H1 (cell line): ENCODE measurements around the gene BAHD1. TPM values are rescaled to one million over a fixed set of nuclear protein-coding genes. Genes with fewer than 3 reads are reported as not detected.

Experiments used
- CTCF ChIA-PET: fragments of 300-600 bp; sonication (Branson Sonifier 250); formaldehyde crosslinking; loops from one replicate; lab custom pipeline; 2021; ENCODE audit not compliant: partially characterized antibody; lab: Charles Lee
- POLR2A ChIA-PET: fragments of 300-600 bp; sonication (Branson Sonifier 250); formaldehyde crosslinking; loops from one replicate; lab custom pipeline; 2021; ENCODE audit warnings: inconsistent platforms; ENCODE audit not compliant: partially characterized antibody; lab: Charles Lee
- DNase-seq, 2 experiments: peaks; one replicate each; pipeline versions ENCODE4 v3.0.0 to v3.0.0-alpha.2; 2010 to 2022; ENCODE audit warnings: low spot score in 2 of 2, low read depth in 1 of 2, mixed read lengths in 1 of 2
- FAIRE-seq: peaks from 2 replicates; lab custom pipeline; 2011; peaks lifted over from hg19 to GRCh38; lab: Jason Lieb, UNC
- H2AFZ ChIP-seq: 2 replicates; pipeline ENCODE4 v1.8.1; 2012; ENCODE audit warnings: low read length, inconsistent platforms
- H2AK5ac ChIP-seq: 2 replicates; pipeline ENCODE4 v1.6.1; 2013; ENCODE audit warnings: low read depth, low read length
- H2BK120ac ChIP-seq: replicated peaks from 2 replicates; pipeline ENCODE3; 2013; ENCODE audit warnings: low read depth, low read length, inconsistent platforms
- H2BK12ac ChIP-seq: 2 replicates; pipeline ENCODE4 v1.6.1; 2013; ENCODE audit warnings: low read depth, low read length
- H2BK15ac ChIP-seq: 2 replicates; pipeline ENCODE4 v1.6.1; 2013; ENCODE audit warnings: low read length
- H2BK20ac ChIP-seq: 2 replicates; pipeline ENCODE4 v1.6.1; 2013; ENCODE audit warnings: low read length
- H2BK5ac ChIP-seq: 2 replicates; pipeline ENCODE4 v1.6.1; 2013; ENCODE audit warnings: low read depth, low read length
- H3K14ac ChIP-seq: 2 replicates; pipeline ENCODE4 v1.6.1; 2013; ENCODE audit warnings: inconsistent platforms; ENCODE audit not compliant: insufficient read length
- H3K18ac ChIP-seq: 2 replicates; pipeline ENCODE4 v1.6.1; 2013; ENCODE audit warnings: low read length; ENCODE audit errors: extremely low read depth
- H3K23ac ChIP-seq: 2 replicates; pipeline ENCODE4 v1.6.1; 2013; ENCODE audit warnings: inconsistent platforms; ENCODE audit not compliant: insufficient read length
- H3K23me2 ChIP-seq: 2 replicates; pipeline ENCODE4 v1.6.1; 2013; ENCODE audit warnings: low read depth, low read length
- H3K27ac ChIP-seq: 2 replicates; pipeline ENCODE4 v1.6.1; 2011; ENCODE audit warnings: low read depth, low read length, inconsistent platforms
- H3K27me3 ChIP-seq, 4 experiments: replicated peaks in 1 of 4; 1 replicate in 1 of 4; 2 replicates in 3 of 4; pipeline versions ENCODE4 v1.6.1 to v1.8.1; 2011 to 2013; ENCODE audit warnings: low read length in 3 of 4, mild to moderate bottlenecking in 3 of 4, inconsistent platforms in 2 of 4, mixed read lengths in 2 of 4, moderate library complexity in 1 of 4; ENCODE audit not compliant: control insufficient read depth in 3 of 4, insufficient read depth in 3 of 4; ENCODE audit errors: extremely low read depth in 1 of 4
- H3K36me3 ChIP-seq, 4 experiments: 2 replicates each; pipeline versions ENCODE4 v1.6.1 to v1.8.1; 2011 to 2013; ENCODE audit warnings: mild to moderate bottlenecking in 4 of 4, low read length in 3 of 4, moderate library complexity in 2 of 4, control low read depth in 1 of 4, inconsistent platforms in 1 of 4; ENCODE audit not compliant: insufficient read depth in 4 of 4, control insufficient read depth in 2 of 4
- H3K4ac ChIP-seq: replicated peaks from 2 replicates; pipeline ENCODE3; 2013; ENCODE audit warnings: low read length, low read depth, mixed read lengths, inconsistent platforms; ENCODE audit not compliant: insufficient read length
- H3K4me1 ChIP-seq, 4 experiments: replicated peaks in 1 of 4; 1 replicate in 1 of 4; 2 replicates in 3 of 4; pipeline versions ENCODE4 v1.6.1 to v1.8.1; 2011 to 2013; ENCODE audit warnings: low read length in 3 of 4, inconsistent platforms in 2 of 4, mixed read lengths in 1 of 4; ENCODE audit not compliant: insufficient read depth in 4 of 4, control insufficient read depth in 3 of 4
- H3K4me2 ChIP-seq, 2 experiments: 2 replicates each; pipeline versions ENCODE4 v1.6.1 to v1.8.1; 2011 to 2013; ENCODE audit warnings: low read depth in 2 of 2, low read length in 2 of 2, control low read depth in 1 of 2, inconsistent platforms in 1 of 2, mild to moderate bottlenecking in 1 of 2; ENCODE audit not compliant: insufficient read depth in 1 of 2
- H3K4me3 ChIP-seq, 4 experiments: fragments of 200-600, 300-600 bp in 1 of 4; sonication (generic), shearing (Covaris generic), sonication (Bioruptor Twin) in 1 of 4; 2 replicates each; pipeline versions ENCODE4 v1.5.1 to v1.8.1; 2011 to 2016; ENCODE audit warnings: low read length in 4 of 4, low read depth in 3 of 4, control low read depth in 2 of 4, inconsistent platforms in 2 of 4, mild to moderate bottlenecking in 2 of 4, mixed read lengths in 1 of 4, moderate library complexity in 1 of 4; ENCODE audit not compliant: insufficient read depth in 2 of 4; ENCODE audit errors: extremely low read depth in 1 of 4
- H3K56ac ChIP-seq: replicated peaks from 2 replicates; pipeline ENCODE3; 2013; ENCODE audit warnings: low read depth, mild to moderate bottlenecking, mixed read lengths, low read length, inconsistent platforms; ENCODE audit not compliant: insufficient read length
- H3K79me1 ChIP-seq: 2 replicates; pipeline ENCODE4 v1.6.1; 2013; ENCODE audit warnings: low read depth, low read length, control low read depth
- H3K79me2 ChIP-seq, 2 experiments: 2 replicates each; pipeline versions ENCODE4 v1.6.1 to v1.8.1; 2012 to 2013; ENCODE audit warnings: low read length in 2 of 2, mild to moderate bottlenecking in 2 of 2, inconsistent platforms in 1 of 2; ENCODE audit not compliant: insufficient read depth in 2 of 2, control insufficient read depth in 1 of 2
- H3K9ac ChIP-seq, 4 experiments: replicated peaks in 1 of 4; 1 replicate in 1 of 4; 2 replicates in 3 of 4; pipeline versions ENCODE4 v1.6.1 to v1.8.1; 2011 to 2013; ENCODE audit warnings: low read depth in 3 of 4, low read length in 3 of 4, control low read depth in 2 of 4, mild to moderate bottlenecking in 2 of 4, moderate library complexity in 2 of 4, inconsistent platforms in 1 of 4; ENCODE audit errors: extremely low read depth in 1 of 4
- H3K9me3 ChIP-seq, 2 experiments: 2 replicates each; pipeline versions ENCODE4 v1.6.1 to v1.8.1; 2012 to 2013; ENCODE audit warnings: mild to moderate bottlenecking in 2 of 2, moderate library complexity in 2 of 2, control low read depth in 1 of 2, inconsistent platforms in 1 of 2, low read depth in 1 of 2, low read length in 1 of 2, mixed read lengths in 1 of 2; ENCODE audit not compliant: insufficient read depth in 2 of 2
- H4K20me1 ChIP-seq, 2 experiments: replicated peaks in 1 of 2; 2 replicates each; pipeline versions ENCODE3 to v1.8.1; 2011 to 2013; ENCODE audit warnings: inconsistent platforms in 2 of 2, low read length in 2 of 2, mild to moderate bottlenecking in 1 of 2; ENCODE audit not compliant: insufficient read depth in 2 of 2, control insufficient read depth in 1 of 2
- H4K5ac ChIP-seq: 2 replicates; pipeline ENCODE4 v1.6.1; 2013; ENCODE audit warnings: low read length, low read depth, mixed read lengths, inconsistent platforms; ENCODE audit not compliant: insufficient read length
- H4K8ac ChIP-seq: 2 replicates; pipeline ENCODE4 v1.8.0; 2013; ENCODE audit warnings: mild to moderate bottlenecking, moderate library complexity, low read length, inconsistent platforms; ENCODE audit not compliant: insufficient read depth; ENCODE audit errors: extremely low read depth
- H4K91ac ChIP-seq: replicated peaks from 2 replicates; pipeline ENCODE3; 2013; ENCODE audit warnings: low read length, mixed read lengths, inconsistent platforms; ENCODE audit not compliant: insufficient read length
- RAD21 ChIP-seq, 2 experiments: IDR thresholded peaks in 1 of 2; conservative IDR thresholded peaks in 1 of 2; 2 replicates each; pipeline ENCODE4 v1.6.1; 2011; ENCODE audit warnings: low read depth in 2 of 2, low read length in 2 of 2, improper control_type of control experiment in 1 of 2, inconsistent platforms in 1 of 2, mild to moderate bottlenecking in 1 of 2, moderate library complexity in 1 of 2
- YY1 ChIP-seq: IDR thresholded peaks from 2 replicates; pipeline ENCODE4 v1.6.1; 2011; ENCODE audit warnings: low read depth, mild to moderate bottlenecking, low read length
- WGBS, 2 experiments: shearing (Covaris generic) in 1 of 2; methylation state at CpG; one replicate each; pipeline versions ENCODE4 v1.1.6 to v1.1.7; 2013 to 2015; ENCODE audit warnings: low lambda C conversion rate in 2 of 2, mixed read lengths in 2 of 2, inconsistent platforms in 1 of 2, low coverage in 1 of 2, missing lambda C conversion rate in 1 of 2; ENCODE audit not compliant: insufficient replicate concordance in 2 of 2, insufficient coverage in 1 of 2, insufficient read length in 1 of 2; ENCODE audit errors: extremely low coverage in 1 of 2, missing lambda C conversion rate in 1 of 2; 5-methylcytosine and 5-hydroxymethylcytosine counted together
- polyA plus RNA-seq, 7 experiments: library from polyadenylated mRNA; depleted of rRNA in 3 of 7; stranded (reverse) in 5 of 7; unstranded in 2 of 7; fragments of >200 nt in 5 of 7; fragments of 200-250 nt in 2 of 7; gene quantifications; 1 replicate in 5 of 7; 2 replicates in 1 of 7; 4 replicates in 1 of 7; pipeline versions ENCODE4 v1.2.1 to v1.2.3, GENCODE V29; 2011 to 2013; ENCODE audit warnings: missing spikeins in 2 of 7, mixed read lengths in 2 of 7
- total RNA-seq: library from RNA; stranded (reverse); fragmentation: NEBNext Ultra II Directional; extraction: Animal tissue kit (Norgen Biotek cat#: 25700); gene quantifications from 2 replicates; pipeline ENCODE4 v1.2.1, GENCODE V29; 2021

BAHD1 gene
- total and polyA plus RNA-seq, 2 of the 8 experiments (the other 6 are each of a cell fraction or from before 2014, with no cell fraction given) = 15.0 to 38.9 TPM

GRCh38 chr15:40489274-40490175 lies 48.8 kb downstream of the BAHD1 start:
- Histone ChIP-seq H3K27me3 (no peaks in the 10 kb centered on the region), H4K8ac (peak overlapping the region; percentile 80), H2AK5ac (no peak overlapping the region)
- no peak for TF ChIP-seq RAD21 (IDR thresholded peaks at IDR 0.05 in 1 of 2, conservative IDR thresholded peaks at IDR 0.05 in 1 of 2; ENCODE audit: low read depth in 2 of 2, low read length in 2 of 2)
- TF ChIP-seq YY1 = peak; percentile 62
- TF ChIP-seq, all 59 proteins: peak for 1
- WGBS, 2 experiments = 87% methylated on average over 39 of the region's 47 CpGs; no CpG with 5 or more reads in 1 of the 2 experiments
- Histone ChIP-seq H3K4ac (no peak overlapping the region), H4K5ac (no peak overlapping the region), H3K23me2 (no peaks in the 10 kb centered on the region), H3K79me1 (no peaks in the 10 kb centered on the region), H3K9me3 (no peaks in the 10 kb centered on the region), H2BK120ac (no peak overlapping the region), H3K56ac (no peak overlapping the region), H3K18ac (no peak overlapping the region), H3K4me1 (no peaks in the 10 kb centered on the region; a peak in 1 of 7 replicates), H3K79me2 (no peaks in the 10 kb centered on the region), H3K4me3 (no peak overlapping the region), H2AFZ (peak overlapping the region; percentile 93), H3K23ac (no peak overlapping the region), H3K4me2 (no peak overlapping the region), H4K91ac (no peak overlapping the region), H2BK5ac (no peak overlapping the region), H3K27ac (no peak overlapping the region), H2BK15ac (no peak overlapping the region), H3K36me3 (no peaks in the 10 kb centered on the region; a peak in 1 of 8 replicates), H4K20me1 (peaks cover 0 to 2% of the 10 kb centered on the region in 2 experiments), H2BK20ac (no peak overlapping the region), H3K14ac (no peak overlapping the region), H2BK12ac (no peak overlapping the region), H3K9ac (no peak overlapping the region)
- FAIRE-seq = no peak
- ChIA-PET POLR2A (no interaction called here), CTCF (no interaction called here)
- DNase-seq = no peak
